GM06990 (cell line): Measurements from ENCODE around the gene DISC1.

Experiments
- DNase-seq: peaks from one replicate; pipeline ENCODE4 v3.0.0-alpha.2; 2011; ENCODE audit not compliant: insufficient read length; ENCODE audit errors: extremely low read depth
- H3K27me3 ChIP-seq: replicated peaks from 2 replicates; pipeline ENCODE4 v1.6.0; 2011; ENCODE audit warnings: low read length; ENCODE audit not compliant: control insufficient read depth, insufficient read depth
- H3K36me3 ChIP-seq: 2 replicates; pipeline ENCODE4 v1.5.1; 2011; ENCODE audit warnings: low read length; ENCODE audit not compliant: control insufficient read depth, insufficient read depth
- H3K4me3 ChIP-seq: replicated peaks from 2 replicates; pipeline ENCODE4 v1.5.1; 2011; ENCODE audit warnings: low read depth, mild to moderate bottlenecking, control low read depth, low read length
- CTCF ChIP-seq: IDR thresholded peaks from 2 replicates; pipeline ENCODE4 v1.5.1; 2011; ENCODE audit warnings: low read length, control low read depth, mild to moderate bottlenecking, inconsistent platforms; ENCODE audit not compliant: insufficient read depth, poor library complexity, severe bottlenecking

The DISC1 gene

GRCh38 chr1:231603598-231604275 lies 22.9 kb upstream of the DISC1 start:
- Histone ChIP-seq H3K27me3 (no peaks in the 10 kb centered on the region; the same call in 1 of the 2 replicates), H3K36me3 (no peaks in the 10 kb centered on the region), H3K4me3 (peak overlapping the region; percentile 65)
- TF ChIP-seq CTCF = peak; percentile 63
- peak; percentile 28 for DNase-seq

DNA sequence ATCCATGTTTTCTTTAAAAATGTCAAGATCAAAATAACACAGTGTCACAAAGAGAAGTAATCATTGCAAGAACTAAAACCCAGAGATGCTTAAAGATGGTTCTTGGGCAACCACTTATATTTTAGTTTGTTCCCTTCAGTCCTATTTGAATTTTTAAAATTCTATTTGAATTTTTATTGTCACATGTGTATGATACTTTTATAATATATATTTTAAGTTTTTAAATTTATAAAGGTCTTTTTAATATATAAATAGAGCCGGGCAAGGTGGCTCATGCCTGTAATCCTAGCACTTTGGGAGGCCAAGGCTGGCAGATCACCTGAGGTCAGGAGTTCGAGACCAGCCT lies 22.3 kb upstream of the DISC1 start:
- no peaks in the 10 kb centered on the region for H3K36me3 ChIP-seq
- no peak for TF ChIP-seq CTCF
- no peaks in the 10 kb centered on the region; the same call in 1 of the 2 replicates for H3K27me3 ChIP-seq
- no peak overlapping the region for H3K4me3 ChIP-seq
- no peak for DNase-seq

- no peak for DNase-seq
- no peak overlapping the region for H3K4me3 ChIP-seq
- H3K36me3 ChIP-seq = no peaks in the 10 kb centered on the region
- TF ChIP-seq CTCF = no peak
- no peaks in the 10 kb centered on the region; the same call in 1 of the 2 replicates for H3K27me3 ChIP-seq
Measured at GRCh38 chr1:231605149-231606100, 21.2 kb upstream of the DISC1 start.

GRCh38 chr1:231606712-231607111 lies 19.9 kb upstream of the DISC1 start:
- no peaks in the 10 kb centered on the region; the same call in 1 of the 2 replicates for H3K27me3 ChIP-seq
- no peak overlapping the region for H3K4me3 ChIP-seq
- no peak for DNase-seq
- no peaks in the 10 kb centered on the region for H3K36me3 ChIP-seq
- no peak for TF ChIP-seq CTCF

DNA sequence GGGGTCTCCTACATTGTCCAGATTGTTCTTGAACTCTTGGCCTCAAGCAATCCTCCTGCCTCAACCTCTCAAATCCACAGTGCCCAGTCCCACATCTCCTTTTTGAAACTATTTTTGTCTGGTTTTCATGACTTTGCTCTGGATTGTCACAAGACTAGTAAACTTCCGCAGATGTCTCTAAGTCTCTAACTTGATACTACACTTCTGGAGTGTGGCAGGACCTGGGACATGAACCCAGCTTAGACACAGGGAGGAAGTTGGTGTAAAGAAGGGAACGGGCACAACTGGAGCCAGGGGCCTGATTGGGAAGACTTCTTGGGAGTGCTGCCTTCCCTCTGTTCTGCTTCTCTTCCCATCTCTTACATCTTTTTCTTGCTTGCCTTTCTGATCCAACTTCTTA lies 16.2 kb upstream of the DISC1 start:
- H3K36me3 ChIP-seq = no peaks in the 10 kb centered on the region
- DNase-seq = no peak
- no peak overlapping the region for H3K4me3 ChIP-seq
- H3K27me3 ChIP-seq = no peaks in the 10 kb centered on the region; the same call in 1 of the 2 replicates
- no peak for TF ChIP-seq CTCF
